BJ (cell line): Measurements from ENCODE around the gene PTTG1IP. TPM values are rescaled to one million over a fixed set of nuclear protein-coding genes. Genes with fewer than 3 reads are reported as not detected.

ENCODE experiments used
- CTCF ChIA-PET: fragments of 350-600 bp; formaldehyde crosslinking; extraction: SDS; loops from one replicate; lab custom pipeline; 2021; ENCODE audit warnings: antibody characterized with exemption, inconsistent platforms; lab: Yijun Ruan, JAX
- POLR2A ChIA-PET: fragments of 300-600 bp; sonication (Branson Sonifier 250); formaldehyde crosslinking; extraction: SDS; loops from one replicate; lab custom pipeline; 2021; ENCODE audit warnings: antibody characterized with exemption; lab: Charles Lee
- DNase-seq: peaks from one replicate; pipeline ENCODE4 v3.0.0-alpha.2; 2011; ENCODE audit warnings: low read depth
- H3K27me3 ChIP-seq: 2 replicates; pipeline ENCODE4 v1.6.0; 2011; ENCODE audit warnings: low read length; ENCODE audit not compliant: control insufficient read depth, insufficient read depth
- H3K36me3 ChIP-seq: 2 replicates; pipeline ENCODE4 v1.5.1; 2011; ENCODE audit warnings: low read length; ENCODE audit not compliant: control insufficient read depth, insufficient read depth
- H3K4me3 ChIP-seq: 2 replicates; pipeline ENCODE4 v1.5.1; 2011; ENCODE audit warnings: low read depth, mild to moderate bottlenecking, control low read depth, low read length
- CTCF ChIP-seq: IDR thresholded peaks from 2 replicates; pipeline ENCODE4 v1.5.1; 2011; ENCODE audit warnings: low read depth, mild to moderate bottlenecking, control low read depth, inconsistent platforms, low read length, moderate library complexity; ENCODE audit not compliant: insufficient read depth
- polyA plus RNA-seq: library from polyadenylated mRNA; depleted of rRNA; stranded (reverse); fragments of >200 nt; gene quantifications from 2 replicates; pipeline ENCODE4 v1.2.3, GENCODE V29; 2011

PTTG1IP gene
- polyA plus RNA-seq, 1 experiment, result 249 TPM

DNA sequence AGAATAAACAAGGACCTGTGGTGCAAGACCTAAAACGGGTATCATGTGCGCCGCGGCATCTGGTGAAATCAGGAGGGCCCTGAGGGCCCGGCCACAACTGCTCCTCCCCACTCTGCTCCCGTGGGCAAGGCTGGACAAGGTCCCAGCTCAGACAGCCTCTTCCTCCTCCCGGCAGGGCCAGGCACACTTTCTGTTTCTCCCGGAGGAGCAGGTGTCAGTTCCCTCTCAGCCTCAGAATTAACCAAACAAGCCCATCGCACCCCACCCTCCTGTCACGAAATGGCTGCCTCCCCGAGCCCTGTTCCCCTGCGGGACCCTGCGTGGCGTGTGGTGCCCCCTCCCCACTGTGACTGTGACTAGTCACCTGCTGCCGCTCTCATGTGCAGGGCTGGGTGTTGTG lies 15.2 kb downstream of the PTTG1IP start:
- H3K4me3 ChIP-seq, result no peak overlapping the region
- CTCF ChIA-PET, result interaction anchor here (1.2 kb wide), 1 partner anchor 54 kb away, joined by 3 read pairs; no protein-coding TSS in a partner anchor
- H3K36me3 ChIP-seq, result peaks cover 37% of the 10 kb centered on the region
- POLR2A ChIA-PET, result no interaction called here
- H3K27me3 ChIP-seq, result no peaks in the 10 kb centered on the region
- TF ChIP-seq CTCF, result no peak
- DNase-seq, result no peak

GRCh38 chr21:44857127-44857892 lies 16.2 kb downstream of the PTTG1IP start:
- CTCF ChIA-PET, result interaction anchor here (1.2 kb wide), 1 partner anchor 53 kb away, joined by 3 read pairs; no protein-coding TSS in a partner anchor

GRCh38 chr21:44856131-44856530 lies 17.4 kb downstream of the PTTG1IP start:
- ChIA-PET POLR2A (no interaction called here), CTCF (no interaction called here)
- Histone ChIP-seq H3K4me3 (no peak overlapping the region), H3K27me3 (no peaks in the 10 kb centered on the region), H3K36me3 (peaks cover 35% of the 10 kb centered on the region)
- no peak for DNase-seq
- TF ChIP-seq CTCF, result no peak

More at GRCh38 chr21:44857127-44857892, 16.2 kb downstream of the PTTG1IP start:
- TF ChIP-seq CTCF, result no peak
- POLR2A ChIA-PET, result no interaction called here
- Histone ChIP-seq H3K4me3 (no peak overlapping the region), H3K36me3 (peaks cover 37% of the 10 kb centered on the region), H3K27me3 (no peaks in the 10 kb centered on the region)
- DNase-seq, result no peak

GRCh38 chr21:44855572-44855971 lies 17.9 kb downstream of the PTTG1IP start:
- CTCF ChIA-PET, result no interaction called here
- no peak for TF ChIP-seq CTCF

DNA sequence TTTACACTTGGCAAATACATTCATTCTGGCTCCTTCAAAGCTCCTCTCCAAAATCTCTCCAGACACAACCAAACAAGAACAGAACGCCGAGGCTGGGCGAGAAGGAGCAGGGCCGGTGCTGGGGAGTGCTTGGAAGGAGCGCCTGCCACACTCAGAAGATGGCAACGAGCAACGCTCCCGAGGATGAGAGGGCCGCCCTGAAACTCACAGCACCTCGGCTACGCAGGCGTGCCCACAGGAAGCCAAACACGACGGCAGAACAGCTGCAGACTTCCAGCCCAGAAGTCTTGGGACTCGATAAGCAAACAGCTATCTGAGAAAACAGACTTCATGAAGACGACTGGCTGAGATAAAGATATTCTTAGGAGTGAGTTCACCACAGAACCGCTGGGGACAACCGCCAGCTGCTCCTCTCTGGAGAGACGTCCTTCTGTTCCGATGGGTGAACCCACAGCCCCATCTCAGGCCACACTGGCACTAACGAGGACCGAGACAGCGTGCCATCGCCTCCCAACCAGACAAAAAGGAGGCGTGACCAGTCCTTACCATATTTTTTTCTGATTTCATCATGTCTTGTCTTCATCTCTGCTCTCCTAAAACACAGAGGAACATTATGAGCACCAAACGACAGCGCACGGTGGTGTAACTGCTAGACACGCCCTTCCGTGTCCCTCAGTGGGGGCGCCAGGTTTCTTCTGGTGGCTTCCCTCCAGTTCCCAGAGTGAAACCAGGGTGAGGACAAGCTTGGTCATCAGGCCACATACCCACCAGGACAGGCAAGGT lies 18.6 kb downstream of the PTTG1IP start:
- CTCF ChIA-PET, result interaction anchor here (1.0 kb wide), 1 partner anchor 9 kb away, joined by 4 read pairs; no protein-coding TSS in a partner anchor
- DNase-seq, result no peak
- TF ChIP-seq CTCF, result no peak
- peaks cover 39% of the 10 kb centered on the region for H3K36me3 ChIP-seq
- POLR2A ChIA-PET, result no interaction called here
- no peak overlapping the region for H3K4me3 ChIP-seq
- no peaks in the 10 kb centered on the region for H3K27me3 ChIP-seq

More at GRCh38 chr21:44855572-44855971, 17.9 kb downstream of the PTTG1IP start:
- POLR2A ChIA-PET, result no interaction called here
- no peak overlapping the region for H3K4me3 ChIP-seq
- peaks cover 35% of the 10 kb centered on the region for H3K36me3 ChIP-seq
- no peaks in the 10 kb centered on the region for H3K27me3 ChIP-seq
- DNase-seq, result no peak
